Activated T-cell treated with anti-CD3 and anti-CD28 coated beads for 24 hours (primary cell): Measurements from ENCODE around the gene ADAM33.

Source experiments
- DNase-seq: peaks from one replicate; pipeline ENCODE4 v3.0.0-alpha.2; 2020; ENCODE audit warnings: low read depth

Gene ADAM33

GRCh38 chr20:3669710-3670367, 12.0 kb downstream of the ADAM33 start:
- DNase-seq = no peak

- DNase-seq = no peak
Measured at GRCh38 chr20:3667434-3668037, 14.3 kb downstream of the ADAM33 start.

GRCh38 chr20:3663858-3664257, 18.0 kb downstream of the ADAM33 start:
- DNase-seq = no peak

- no peak for DNase-seq
Measured at GRCh38 chr20:3663031-3663701, 18.6 kb downstream of the ADAM33 start, which contains the start of gene GFRA4. TSS of gene GFRA4 (minus strand) at chr20:3663399. CDS start at chr20:3663399, 0 bp downstream.

GRCh38 chr20:3661814-3662665, 19.8 kb downstream of the ADAM33 start:
- DNase-seq = no peak

- DNase-seq = no peak
Measured at GRCh38 chr20:3661060-3661813, 20.6 kb downstream of the ADAM33 start.

GRCh38 chr20:3660262-3661059, 21.3 kb downstream of the ADAM33 start:
- DNase-seq = no peak

GRCh38 chr20:3659492-3660261, 22.1 kb downstream of the ADAM33 start:
- no peak for DNase-seq

- DNase-seq = no peak
Measured at GRCh38 chr20:3658716-3659491, 22.9 kb downstream of the ADAM33 start.

GRCh38 chr20:3658019-3658715, 23.6 kb downstream of the ADAM33 start:
- no peak for DNase-seq

- DNase-seq = no peak
Measured at GRCh38 chr20:3655131-3655405, 26.7 kb downstream of the ADAM33 start.

- no peak for DNase-seq
Measured at GRCh38 chr20:3654326-3655130, 27.3 kb downstream of the ADAM33 start.

- no peak for DNase-seq
Measured at GRCh38 chr20:3653921-3654320, 27.9 kb downstream of the ADAM33 start.

- no peak for DNase-seq
Measured at GRCh38 chr20:3652676-3653596, 28.9 kb downstream of the ADAM33 start.

- no peak for DNase-seq
Measured at GRCh38 chr20:3652221-3652620, 29.6 kb downstream of the ADAM33 start.

- no peak for DNase-seq
Measured at GRCh38 chr20:3651204-3651962, 30.4 kb downstream of the ADAM33 start.
